IMR-90 (cell line): Measurements from ENCODE around the gene CDK5. TPM values are rescaled to one million over a fixed set of nuclear protein-coding genes. Genes with fewer than 3 reads are reported as not detected.

ENCODE experiments used
- ATAC-seq: fragments of 200-7000 bp; cut with Tn5 transposase; 2 replicates; pipeline ENCODE4 v1.9.1; 2020; ENCODE audit warnings: low read depth, mild to moderate bottlenecking, moderate library complexity
- BruUV-seq: library from RNA; stranded (reverse); fragments of 400-500 nt; replicated peaks from 2 replicates; lab custom pipeline; 2021; lab: Mats Ljungman, UMichigan
- CTCF ChIA-PET: fragments of 300-600 bp; formaldehyde crosslinking; extraction: SDS; loops from one replicate; lab custom pipeline; 2021; ENCODE audit warnings: antibody characterized with exemption; lab: Yijun Ruan, JAX
- POLR2A ChIA-PET: fragments of 300-600 bp; sonication (Branson Sonifier 250); formaldehyde crosslinking; loops from one replicate; lab custom pipeline; 2022; ENCODE audit warnings: antibody characterized with exemption; ENCODE audit not compliant: unreplicated experiment; lab: Charles Lee
- DNase-seq: peaks from one replicate; pipeline ENCODE4 v3.0.0; 2013
- H2AFZ ChIP-seq: replicated peaks from 2 replicates; pipeline ENCODE3; 2013; ENCODE audit warnings: low read length, mild to moderate bottlenecking; ENCODE audit not compliant: poor library complexity
- H2AK5ac ChIP-seq: 2 replicates; pipeline ENCODE4 v1.6.1; 2013; ENCODE audit warnings: low read depth, low read length, inconsistent platforms
- H2AK9ac ChIP-seq: replicated peaks from 2 replicates; pipeline ENCODE3; 2013; ENCODE audit warnings: mild to moderate bottlenecking, low read depth, low read length, moderate library complexity; ENCODE audit not compliant: poor library complexity
- H2BK120ac ChIP-seq: 2 replicates; pipeline ENCODE4 v1.6.1; 2013; ENCODE audit warnings: low read depth, low read length, inconsistent platforms
- H2BK15ac ChIP-seq: 3 replicates; pipeline ENCODE4 v1.6.1; 2013; ENCODE audit warnings: low read depth, low read length, inconsistent platforms
- H2BK20ac ChIP-seq: 2 replicates; pipeline ENCODE4 v1.6.1; 2013; ENCODE audit warnings: low read depth, mild to moderate bottlenecking, inconsistent platforms, low read length, moderate library complexity
- H2BK5ac ChIP-seq: 2 replicates; pipeline ENCODE4 v1.6.1; 2013; ENCODE audit warnings: mild to moderate bottlenecking, low read depth, low read length, inconsistent platforms; ENCODE audit not compliant: poor library complexity, severe bottlenecking
- H3K14ac ChIP-seq: replicated peaks from 2 replicates; pipeline ENCODE4 v1.6.1; 2013; ENCODE audit warnings: low read depth, low read length, inconsistent platforms
- H3K18ac ChIP-seq: 2 replicates; pipeline ENCODE4 v1.6.1; 2013; ENCODE audit warnings: low read depth, low read length, control low read depth
- H3K23ac ChIP-seq: 2 replicates; pipeline ENCODE4 v1.6.1; 2013; ENCODE audit warnings: low read depth, low read length, inconsistent platforms
- H3K27ac ChIP-seq: 2 replicates; pipeline ENCODE4 v1.5.1; 2013; ENCODE audit warnings: mild to moderate bottlenecking, control low read depth, low read length; ENCODE audit not compliant: insufficient read depth
- H3K27me3 ChIP-seq: 2 replicates; pipeline ENCODE4 v1.6.1; 2013; ENCODE audit warnings: low read length; ENCODE audit not compliant: control insufficient read depth, insufficient read depth
- H3K36me3 ChIP-seq: 2 replicates; pipeline ENCODE4 v1.6.1; 2013; ENCODE audit warnings: low read length, mixed read lengths; ENCODE audit not compliant: control insufficient read depth, insufficient read depth
- H3K4ac ChIP-seq: 2 replicates; pipeline ENCODE4 v1.6.1; 2013; ENCODE audit warnings: low read depth, low read length, inconsistent platforms
- H3K4me1 ChIP-seq: 2 replicates; pipeline ENCODE4 v1.6.1; 2013; ENCODE audit warnings: low read length, mixed read lengths; ENCODE audit not compliant: control insufficient read depth, insufficient read depth
- H3K4me2 ChIP-seq: 2 replicates; pipeline ENCODE4 v1.6.1; 2013; ENCODE audit warnings: low read depth, mild to moderate bottlenecking, control low read depth, low read length, moderate library complexity
- H3K4me3 ChIP-seq: 2 replicates; pipeline ENCODE4 v1.5.1; 2013; ENCODE audit warnings: low read depth, mild to moderate bottlenecking, control low read depth, low read length, moderate library complexity; ENCODE audit not compliant: insufficient read depth
- H3K56ac ChIP-seq: 2 replicates; pipeline ENCODE4 v1.6.1; 2013; ENCODE audit warnings: low read length, inconsistent platforms; ENCODE audit not compliant: insufficient read depth; ENCODE audit errors: extremely low read depth
- H3K79me1 ChIP-seq, 2 experiments: 2 replicates each; pipeline ENCODE4 v1.6.1; 2013; ENCODE audit warnings: low read length in 2 of 2, inconsistent platforms in 1 of 2, low read depth in 1 of 2
- H3K9ac ChIP-seq: 2 replicates; pipeline ENCODE4 v1.6.1; 2013; ENCODE audit warnings: low read depth, low read length, control low read depth
- H3K9me1 ChIP-seq: 2 replicates; pipeline ENCODE4 v1.6.1; 2013; ENCODE audit warnings: low read length, inconsistent platforms; ENCODE audit not compliant: insufficient read depth
- H3K9me3 ChIP-seq: 2 replicates; pipeline ENCODE4 v1.6.1; 2013; ENCODE audit warnings: low read length; ENCODE audit not compliant: control insufficient read depth, insufficient read depth
- H4K20me1 ChIP-seq: 2 replicates; pipeline ENCODE4 v1.6.1; 2013; ENCODE audit warnings: low read length, inconsistent platforms; ENCODE audit not compliant: insufficient read depth
- H4K5ac ChIP-seq: 2 replicates; pipeline ENCODE4 v1.6.1; 2013; ENCODE audit warnings: mild to moderate bottlenecking, low read depth, low read length, control low read depth
- H4K8ac ChIP-seq, 2 experiments: 2 replicates each; pipeline ENCODE4 v1.6.1; 2013; ENCODE audit warnings: low read depth in 2 of 2, low read length in 2 of 2, control low read depth in 1 of 2, inconsistent platforms in 1 of 2
- H4K91ac ChIP-seq: 2 replicates; pipeline ENCODE4 v1.6.1; 2013; ENCODE audit warnings: low read depth, low read length, inconsistent platforms; ENCODE audit not compliant: insufficient read depth
- CEBPB ChIP-seq: IDR thresholded peaks from 2 replicates; pipeline ENCODE4 v1.6.1; 2012; ENCODE audit warnings: low read depth, low read length, improper control_type of control experiment
- MAZ ChIP-seq: IDR thresholded peaks from 2 replicates; pipeline ENCODE4 v1.6.1; 2012; ENCODE audit warnings: low read depth, mild to moderate bottlenecking, low read length, improper control_type of control experiment, moderate library complexity, borderline replicate concordance
- RAD21 ChIP-seq: IDR thresholded peaks from 2 replicates; pipeline ENCODE4 v1.6.1; 2012; ENCODE audit warnings: low read length, improper control_type of control experiment
- SMC3 ChIP-seq: fragments of 150-350 bp; IDR thresholded peaks from 2 replicates; pipeline ENCODE4 v1.6.1; 2016; ENCODE audit warnings: low read depth, mild to moderate bottlenecking, antibody characterized with exemption, low read length, moderate library complexity
- WGBS, 2 experiments: methylation state at CpG; one replicate each; pipeline versions ENCODE4 v1.1.5 to v1.1.7; 2013; ENCODE audit warnings: missing lambda C conversion rate in 2 of 2; ENCODE audit not compliant: insufficient read length in 1 of 2; ENCODE audit errors: extremely low coverage in 2 of 2; 5-methylcytosine and 5-hydroxymethylcytosine counted together
- dilution Hi-C: fragments of 300-500 bp; cut with HindIII; formaldehyde crosslinking; loops from one replicate; pipeline ENCODE4 v1.14.3; 2018; ENCODE audit warnings: low sequenced_read_pairs; ENCODE audit not compliant: unreplicated experiment
- in situ Hi-C: fragments of 300-500 bp; cut with MboI; formaldehyde crosslinking; loops from 3 replicates; pipeline ENCODE4 v1.14.3; 2019; ENCODE audit warnings: low sequenced_read_pairs, inconsistent platforms, mixed read lengths
- intact Hi-C: fragments of 100-400 bp; cut with micrococcal nuclease; formaldehyde crosslinking; loops from 2 replicates; pipeline ENCODE4 v1.10.0; 2022
- polyA plus RNA-seq, 3 experiments: library from polyadenylated mRNA; depleted of rRNA; stranded (reverse); fragments of >200 nt; gene quantifications; 2 replicates each; pipeline ENCODE4 v1.2.3, GENCODE V29; 2012; ENCODE audit warnings: low replicate concordance in 1 of 3
- total RNA-seq: library from RNA; depleted of rRNA; stranded (reverse); fragments of >200 nt; gene quantifications from 2 replicates; pipeline ENCODE4 v1.2.3, GENCODE V29; 2012
- TF ChIP-seq, protein P1 (sequence below): conservative IDR thresholded peaks from 2 replicates; pipeline ENCODE4 v1.5.1; 2012; ENCODE audit warnings: mild to moderate bottlenecking, low read depth, low read length, improper control_type of control experiment

The CDK5 gene
- total and polyA plus RNA-seq, 2 of the 4 experiments (the other 2 are of a cell fraction) = 22.4 to 34.8 TPM

DNA sequence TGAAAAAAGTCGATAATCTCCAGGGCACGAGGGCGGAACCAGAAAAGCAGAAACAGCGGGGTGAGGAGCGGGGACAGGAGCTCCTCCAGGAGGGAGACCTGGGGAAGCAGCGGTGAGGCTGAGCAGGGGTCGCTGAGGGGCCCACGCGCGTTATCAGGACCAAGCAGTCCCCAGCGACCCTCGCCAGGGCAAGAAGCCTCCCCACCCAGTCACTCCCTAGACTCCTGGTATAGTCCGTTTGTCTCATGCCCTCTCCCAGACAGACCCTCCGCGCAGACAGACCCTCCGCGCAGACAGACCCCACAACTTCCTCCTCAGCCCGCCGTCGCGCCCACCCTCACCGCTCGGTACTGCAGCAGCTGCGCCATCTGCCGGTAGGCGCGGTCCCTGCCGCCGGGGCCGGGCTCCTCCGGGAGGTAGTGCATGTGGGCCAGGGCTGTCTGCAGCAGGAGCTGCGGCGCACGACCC, 39.7 kb downstream of the CDK5 start:
- Histone ChIP-seq H3K27ac (no peak overlapping the region), H3K4me3 (0 out of 2 replicates have a peak overlapping the region, but pooled peaks have one; percentile 23), H4K5ac (no peak overlapping the region), H3K9me3 (no peaks in the 10 kb centered on the region), H4K91ac (no peak overlapping the region; the same call in 1 of the 2 replicates), H3K56ac (no peak overlapping the region), H3K4me2 (peak overlapping the region; percentile 65), H3K4me1 (peaks cover 3% of the 10 kb centered on the region; the same call in 1 of the 2 replicates), H2BK120ac (no peak overlapping the region), H3K79me1 (no peaks in the 10 kb centered on the region), H3K14ac (no peak overlapping the region), H2BK20ac (no peak overlapping the region), H3K9me1 (no peaks in the 10 kb centered on the region), H2AFZ (peak overlapping the region; percentile 84), H2BK5ac (no peak overlapping the region), H2AK9ac (peak overlapping the region; percentile 85), H3K27me3 (peaks cover 58% of the 10 kb centered on the region), H4K20me1 (no peaks in the 10 kb centered on the region), H3K9ac (no peak overlapping the region), H3K18ac (no peak overlapping the region), H3K4ac (no peak overlapping the region), H3K23ac (peak overlapping the region; percentile 38; the same call in 1 of the 2 replicates), H3K36me3 (no peaks in the 10 kb centered on the region), H2BK15ac (no peak overlapping the region), H2AK5ac (no peak overlapping the region), H4K8ac (no peak overlapping the region)
- dilution Hi-C loops (no loop called here), in situ Hi-C loops (no loop called here), intact Hi-C loops (loop anchor here (2.0 kb wide), 1 partner anchor 55 kb away; no protein-coding TSS in a partner anchor)
- DNase-seq (peak; percentile 25), ATAC-seq (peak; percentile 90)
- POLR2A ChIA-PET = no interaction called here
- TF ChIP-seq CEBPB (no peak), MAZ (peak; percentile 72; the same call in 1 of the 2 replicates), RAD21 (peak; percentile 53), SMC3 (peak; percentile 58)
- TF ChIP-seq, protein P1, sequence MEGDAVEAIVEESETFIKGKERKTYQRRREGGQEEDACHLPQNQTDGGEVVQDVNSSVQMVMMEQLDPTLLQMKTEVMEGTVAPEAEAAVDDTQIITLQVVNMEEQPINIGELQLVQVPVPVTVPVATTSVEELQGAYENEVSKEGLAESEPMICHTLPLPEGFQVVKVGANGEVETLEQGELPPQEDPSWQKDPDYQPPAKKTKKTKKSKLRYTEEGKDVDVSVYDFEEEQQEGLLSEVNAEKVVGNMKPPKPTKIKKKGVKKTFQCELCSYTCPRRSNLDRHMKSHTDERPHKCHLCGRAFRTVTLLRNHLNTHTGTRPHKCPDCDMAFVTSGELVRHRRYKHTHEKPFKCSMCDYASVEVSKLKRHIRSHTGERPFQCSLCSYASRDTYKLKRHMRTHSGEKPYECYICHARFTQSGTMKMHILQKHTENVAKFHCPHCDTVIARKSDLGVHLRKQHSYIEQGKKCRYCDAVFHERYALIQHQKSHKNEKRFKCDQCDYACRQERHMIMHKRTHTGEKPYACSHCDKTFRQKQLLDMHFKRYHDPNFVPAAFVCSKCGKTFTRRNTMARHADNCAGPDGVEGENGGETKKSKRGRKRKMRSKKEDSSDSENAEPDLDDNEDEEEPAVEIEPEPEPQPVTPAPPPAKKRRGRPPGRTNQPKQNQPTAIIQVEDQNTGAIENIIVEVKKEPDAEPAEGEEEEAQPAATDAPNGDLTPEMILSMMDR = peak; percentile 79
- 10% methylated on average over 5 of the region's 34 CpGs; no CpG with 5 or more reads in 1 of the 2 experiments for WGBS, 2 experiments
- CTCF ChIA-PET = interaction anchor here (0.6 to 1.0 kb wide), 4 partner anchors 10 to 586 kb away, joined by 3 to 8 read pairs (median 4); partner anchors contain the start of gene ABCB8
- no TSS peak for BruUV-seq
